ENCODE results near the gene RANBP17.

Gene RANBP17

DNA sequence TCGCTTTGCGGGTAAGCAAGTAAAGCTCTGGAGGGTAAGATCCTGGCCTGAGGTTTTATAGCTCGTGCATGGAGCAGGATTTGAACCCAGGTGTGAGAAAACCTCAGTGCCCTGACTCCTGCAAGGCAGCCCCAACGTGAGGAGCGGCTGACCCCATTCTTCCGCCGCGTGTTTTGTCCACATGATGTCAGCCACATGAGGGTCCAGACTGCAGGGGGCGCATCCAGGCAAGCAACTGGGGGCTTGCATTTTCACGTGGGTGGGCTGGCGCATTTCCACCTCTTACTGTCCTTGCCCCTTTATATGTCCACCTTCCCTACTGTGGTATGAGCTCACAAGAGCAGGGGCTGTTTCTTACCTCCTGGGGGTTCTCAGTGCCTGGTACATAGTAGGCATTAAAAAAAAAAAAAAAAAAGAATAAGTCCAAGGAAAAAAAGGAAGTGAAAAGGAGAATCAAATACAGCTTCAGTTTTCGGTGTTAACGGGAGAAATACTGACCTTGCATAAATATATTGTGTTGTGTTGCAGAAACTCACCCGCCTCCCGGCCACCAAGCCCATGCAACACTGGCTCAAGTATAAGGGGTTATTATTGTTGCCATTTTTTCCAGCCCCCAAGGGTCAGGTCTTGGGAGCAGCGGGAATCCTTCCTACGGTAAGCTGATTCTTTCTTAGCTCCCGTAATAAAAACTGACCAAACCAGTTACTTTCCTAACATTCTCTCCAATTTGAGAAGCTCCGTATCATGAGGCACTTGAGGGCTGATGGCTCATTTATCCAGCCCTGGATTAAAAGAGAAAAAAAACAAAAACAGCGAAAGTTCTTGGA, 462.2 kb downstream of the RANBP17 start:
- no peak for DNase-seq

DNA sequence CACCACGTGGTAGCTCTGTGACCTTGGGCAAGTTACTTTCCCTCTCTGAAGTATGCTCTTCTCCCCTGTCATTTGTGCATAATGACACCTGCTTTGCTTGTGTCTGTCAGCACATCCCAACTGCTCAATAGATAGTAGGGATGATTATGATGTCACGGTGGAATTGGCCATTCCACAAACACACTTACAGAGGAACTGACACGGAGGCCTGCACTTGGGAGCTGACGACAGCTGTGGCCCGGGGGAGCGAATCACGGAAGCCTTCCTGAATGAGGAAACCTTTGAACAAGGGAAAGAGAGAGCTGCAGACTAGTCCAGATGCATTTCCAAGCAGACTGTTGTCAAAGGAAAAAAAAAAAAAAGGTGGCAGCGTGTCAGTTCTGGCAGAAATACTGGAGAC, 468.2 kb downstream of the RANBP17 start:
- DNase-seq: no peak

DNA sequence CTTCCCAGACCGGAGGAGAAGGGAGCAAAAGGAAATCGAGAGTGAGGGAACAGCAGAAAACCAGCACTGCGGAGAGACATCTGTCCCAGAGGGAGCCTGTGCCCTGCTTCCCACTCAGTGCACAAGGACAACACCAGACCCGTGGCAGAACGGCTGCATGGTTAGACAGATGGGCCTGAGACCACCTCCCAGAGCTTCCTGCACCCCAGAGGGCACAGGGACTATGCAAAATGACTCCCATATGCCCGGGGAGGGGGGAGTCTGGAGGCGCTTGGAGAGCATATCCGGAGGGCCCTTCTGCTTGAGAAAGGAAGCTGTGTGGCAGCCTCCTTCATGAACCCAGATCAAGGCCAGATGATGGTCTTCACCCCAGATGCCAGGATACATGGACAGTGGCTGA, 473.8 kb downstream of the RANBP17 start:
- no peak for DNase-seq

DNA sequence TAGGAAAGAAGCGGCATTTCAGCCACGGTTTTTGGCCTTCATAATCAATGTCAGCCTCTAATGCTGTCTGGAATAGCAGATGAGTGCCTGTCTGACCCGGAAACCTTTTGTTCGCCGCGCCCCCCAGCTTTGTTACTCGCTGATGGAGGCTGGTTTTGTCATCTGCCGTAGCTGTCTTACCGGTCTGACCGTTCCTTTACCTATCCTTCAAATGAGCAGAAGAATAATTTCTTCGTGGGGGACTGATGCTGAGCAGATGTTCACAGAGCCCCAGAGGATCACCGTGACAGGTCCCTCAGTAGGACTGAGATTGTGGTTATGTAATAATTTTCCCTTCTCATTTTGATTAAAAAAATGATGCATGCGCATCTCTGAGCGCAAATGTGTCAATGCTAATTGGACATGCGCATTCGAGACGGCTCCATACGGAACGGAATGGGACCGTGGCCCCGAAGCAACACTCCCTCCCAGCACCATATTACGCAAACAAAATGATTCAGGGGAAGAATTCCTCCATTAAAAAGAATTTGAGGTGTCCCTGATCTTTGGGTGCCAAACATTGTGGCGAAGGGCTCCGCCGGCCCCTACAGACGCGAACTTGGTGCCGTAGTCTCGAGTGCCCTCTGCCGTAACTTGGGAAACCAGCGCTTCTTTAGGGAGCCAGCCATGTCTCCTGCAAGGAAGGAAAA, 474.8 kb downstream of the RANBP17 start:
- DNase-seq: peak; percentile 42

DNA sequence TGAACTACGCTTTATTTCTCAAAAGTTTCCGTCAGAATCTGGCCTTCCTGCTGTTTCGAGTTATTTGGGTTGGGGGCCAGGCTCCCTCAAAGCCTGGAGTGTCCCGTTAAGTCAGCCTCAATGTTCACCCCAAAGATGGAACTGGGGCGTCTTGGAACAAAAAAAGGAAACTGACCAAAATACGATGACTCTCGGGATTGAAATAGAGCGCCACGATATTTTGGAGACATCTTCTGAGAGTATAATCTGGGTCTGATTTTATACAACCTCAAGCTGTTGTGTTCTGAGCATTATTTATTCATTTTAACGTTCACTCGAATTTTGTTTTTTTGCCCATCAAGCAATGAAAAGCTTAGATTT, 475.4 kb downstream of the RANBP17 start:
- DNase-seq: no peak

DNA sequence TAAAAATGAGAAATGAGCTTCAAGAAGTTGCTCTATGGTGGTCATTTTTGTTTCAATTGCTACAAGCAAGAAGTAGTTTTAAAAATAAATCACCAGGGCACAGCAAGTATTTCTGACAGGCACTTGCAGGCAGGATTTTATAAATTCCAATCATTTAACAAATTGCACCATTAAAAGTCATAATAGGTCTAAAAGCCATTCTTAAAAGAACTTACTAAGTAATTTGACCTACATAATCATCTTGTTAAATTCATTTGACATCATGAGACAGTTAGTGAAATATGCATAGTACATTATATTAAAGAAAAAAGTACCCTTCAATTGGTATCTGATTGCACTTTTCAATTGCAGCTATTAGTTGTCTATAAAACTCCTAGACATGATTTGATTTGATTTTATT, 478.2 kb downstream of the RANBP17 start:
- no peak for DNase-seq

DNA sequence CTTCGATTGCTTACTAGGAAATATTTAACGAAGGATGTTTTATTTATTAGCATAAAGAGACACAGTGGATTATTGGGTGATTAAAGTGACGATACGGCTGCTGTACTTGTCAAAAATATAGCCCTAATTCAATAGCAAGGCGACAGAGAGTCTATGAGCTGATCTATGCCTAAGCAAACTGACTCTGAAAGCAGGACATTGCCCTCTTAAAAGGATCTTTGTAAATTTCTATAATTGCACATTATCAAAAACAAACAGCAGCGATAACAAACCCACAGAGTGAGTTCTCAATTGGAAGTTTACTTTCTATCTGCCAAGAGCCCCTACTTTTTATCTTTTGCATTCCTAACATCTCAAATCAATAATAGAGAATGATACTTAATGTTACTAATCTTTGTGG, 478.7 kb downstream of the RANBP17 start:
- no peak for DNase-seq

DNA sequence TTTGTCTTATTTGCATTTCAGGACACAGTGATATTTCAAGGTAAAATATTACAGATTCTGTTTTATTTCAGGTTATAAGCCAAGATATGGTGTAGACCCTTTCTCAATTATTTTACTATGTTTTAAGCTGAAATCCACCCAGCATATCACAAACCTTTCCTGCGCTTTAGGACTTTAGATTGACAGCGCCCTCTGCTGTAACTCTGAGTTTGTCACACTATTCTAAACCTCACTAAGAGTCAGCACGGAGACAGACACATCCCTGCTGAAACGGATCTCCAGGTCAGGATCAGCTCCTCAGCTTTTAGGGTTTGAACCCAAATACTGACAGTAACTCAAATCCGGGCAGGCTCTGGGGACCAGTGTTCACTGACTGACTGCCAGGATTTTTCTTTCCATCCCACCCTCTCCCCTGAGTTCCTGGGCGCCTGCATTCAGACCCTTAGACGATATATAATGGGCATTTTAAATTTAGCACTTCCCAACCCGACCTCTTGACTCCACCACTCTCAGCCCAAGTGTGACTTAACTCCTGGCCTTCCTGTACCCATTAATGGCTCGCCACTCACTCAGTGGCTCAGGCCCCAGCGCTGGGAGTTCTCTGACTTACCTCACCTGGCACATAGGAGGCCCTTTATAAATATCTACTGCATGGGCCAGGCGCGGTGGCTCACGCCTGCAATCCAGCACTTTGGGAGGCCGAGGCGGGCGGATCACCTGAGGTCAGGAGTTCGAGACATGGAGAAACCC, 480.7 kb downstream of the RANBP17 start:
- DNase-seq: peak; percentile 59

DNA sequence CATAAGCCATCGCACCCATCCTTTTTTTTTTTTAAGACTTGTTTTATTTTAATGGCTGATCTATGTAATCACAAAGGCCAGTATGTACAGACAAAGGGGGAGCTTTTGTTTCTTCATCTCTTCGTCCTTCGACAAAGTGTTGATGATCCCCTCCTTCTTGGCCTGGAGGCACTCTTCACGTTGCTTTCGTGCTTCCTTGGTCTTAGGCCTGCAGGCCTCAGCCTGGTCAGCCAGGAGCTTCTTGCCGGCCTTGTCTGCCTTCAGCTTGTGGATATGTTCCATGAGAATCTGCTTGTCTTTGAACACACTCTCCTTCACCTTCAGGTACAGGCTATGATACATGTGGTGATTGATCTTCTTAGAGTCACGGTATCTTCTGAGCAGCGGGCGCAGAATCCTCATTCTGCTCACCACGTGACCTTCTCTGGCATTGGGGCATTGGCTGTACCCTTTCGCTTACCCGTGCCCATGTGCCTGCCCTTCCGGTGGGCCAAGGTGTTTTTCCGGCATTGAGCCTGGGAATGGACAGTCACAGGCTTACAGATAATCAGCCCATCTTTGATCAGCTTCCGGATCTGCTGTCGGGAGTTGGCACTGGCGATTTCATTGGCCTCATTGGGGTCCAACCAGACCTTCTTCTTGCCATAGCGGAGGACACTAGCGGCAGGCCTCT, 483.3 kb downstream of the RANBP17 start:
- DNase-seq: no peak

All from kidney glomerular epithelial cell (primary cell).